Duodenal mucosa (tissue), 2 donors: Measurements from ENCODE around the gene GARNL3.

Experiments
- H3K27ac ChIP-seq: one replicate; pipeline ENCODE4 v1.7.0; 2013; ENCODE audit warnings: low read depth, low read length
- H3K27me3 ChIP-seq, 2 donors: one replicate each; pipeline ENCODE4 v1.7.0; 2013; ENCODE audit warnings: low read length in 2 of 2, control low read depth in 1 of 2; ENCODE audit not compliant: insufficient read depth in 2 of 2, control insufficient read depth in 1 of 2
- H3K36me3 ChIP-seq, 2 donors: one replicate each; pipeline ENCODE4 v1.7.0; 2013; ENCODE audit warnings: low read length in 2 of 2, control low read depth in 1 of 2; ENCODE audit not compliant: insufficient read depth in 2 of 2, control insufficient read depth in 1 of 2
- H3K4me1 ChIP-seq, 2 donors: one replicate each; pipeline ENCODE4 v1.7.0; 2013; ENCODE audit warnings: low read length in 2 of 2, control low read depth in 1 of 2; ENCODE audit not compliant: insufficient read depth in 2 of 2, control insufficient read depth in 1 of 2
- H3K4me3 ChIP-seq, 2 donors: one replicate each; pipeline ENCODE4 v1.7.0; 2013; ENCODE audit warnings: low read length in 2 of 2, low read depth in 1 of 2
- H3K9ac ChIP-seq, 2 donors: one replicate each; pipeline ENCODE4 v1.7.0; 2013; ENCODE audit warnings: low read length in 2 of 2, low read depth in 1 of 2
- H3K9me3 ChIP-seq, 2 donors: one replicate each; pipeline ENCODE4 v1.7.0; 2013; ENCODE audit warnings: low read length in 2 of 2, control low read depth in 1 of 2; ENCODE audit not compliant: control insufficient read depth in 1 of 2

GARNL3 gene

GRCh38 chr9:127415141-127415540, 150.6 kb downstream of the GARNL3 start:
- H3K4me3 ChIP-seq, result no peak overlapping the region
- no peaks in the 10 kb centered on the region for H3K4me1 ChIP-seq
- no peak overlapping the region for H3K9ac ChIP-seq
- peaks cover 0 to 9% of the 10 kb centered on the region in 2 donors for H3K36me3 ChIP-seq
- H3K27ac ChIP-seq, result no peak overlapping the region
- no peaks in the 10 kb centered on the region for H3K27me3 ChIP-seq
- no peaks in the 10 kb centered on the region for H3K9me3 ChIP-seq

GRCh38 chr9:127415657-127416056, 151.1 kb downstream of the GARNL3 start:
- Histone ChIP-seq H3K4me3 (no peak overlapping the region), H3K4me1 (no peaks in the 10 kb centered on the region), H3K9me3 (no peaks in the 10 kb centered on the region), H3K27me3 (no peaks in the 10 kb centered on the region), H3K27ac (no peak overlapping the region), H3K36me3 (peaks cover 0 to 9% of the 10 kb centered on the region in 2 donors), H3K9ac (no peak overlapping the region)

- Histone ChIP-seq H3K27me3 (no peaks in the 10 kb centered on the region), H3K27ac (no peak overlapping the region), H3K4me3 (no peak overlapping the region), H3K9me3 (no peaks in the 10 kb centered on the region), H3K9ac (no peak overlapping the region), H3K4me1 (peaks cover 7 to 10% of the 10 kb centered on the region in 2 donors), H3K36me3 (peaks cover 0 to 9% of the 10 kb centered on the region in 2 donors)
These were observed 152.8 kb downstream of the GARNL3 start for GRCh38 chr9:127417131-127418036.

GRCh38 chr9:127418037-127418471, 153.5 kb downstream of the GARNL3 start:
- Histone ChIP-seq H3K27me3 (no peaks in the 10 kb centered on the region), H3K27ac (no peak overlapping the region), H3K9ac (no peak overlapping the region), H3K36me3 (peaks cover 0 to 9% of the 10 kb centered on the region in 2 donors), H3K9me3 (no peaks in the 10 kb centered on the region), H3K4me3 (no peak overlapping the region), H3K4me1 (peaks cover 14 to 16% of the 10 kb centered on the region in 2 donors)

GRCh38 chr9:127419348-127419747, 154.8 kb downstream of the GARNL3 start:
- Histone ChIP-seq H3K9me3 (no peaks in the 10 kb centered on the region), H3K4me3 (no peak overlapping the region), H3K27ac (no peak overlapping the region), H3K4me1 (peaks cover 16 to 19% of the 10 kb centered on the region in 2 donors), H3K36me3 (peaks cover 0 to 9% of the 10 kb centered on the region in 2 donors), H3K9ac (no peak overlapping the region), H3K27me3 (no peaks in the 10 kb centered on the region)

- H3K9ac ChIP-seq, result no peak overlapping the region
- H3K36me3 ChIP-seq, result peaks cover 0 to 9% of the 10 kb centered on the region in 2 donors
- no peak overlapping the region for H3K4me3 ChIP-seq
- no peak overlapping the region for H3K27ac ChIP-seq
- no peaks in the 10 kb centered on the region for H3K27me3 ChIP-seq
- peaks cover 25 to 27% of the 10 kb centered on the region in 2 donors for H3K4me1 ChIP-seq
- H3K9me3 ChIP-seq, result no peaks in the 10 kb centered on the region
These were observed 156.5 kb downstream of the GARNL3 start for GRCh38 chr9:127421057-127421456.

- peak overlapping the region; percentile 76 to 88 for H3K9ac ChIP-seq
These were observed 157.7 kb downstream of the GARNL3 start for GRCh38 chr9:127422133-127422782.

GRCh38 chr9:127422787-127423186, 158.2 kb downstream of the GARNL3 start:
- peak overlapping the region; percentile 76 to 88 for H3K9ac ChIP-seq
- H3K27me3 ChIP-seq, result no peaks in the 10 kb centered on the region
- H3K4me1 ChIP-seq, result peaks cover 25 to 32% of the 10 kb centered on the region in 2 donors
- H3K27ac ChIP-seq, result no peak overlapping the region
- peak overlapping the region; percentile 93 to 95 for H3K4me3 ChIP-seq
- H3K36me3 ChIP-seq, result peaks cover 0 to 3% of the 10 kb centered on the region in 2 donors
- H3K9me3 ChIP-seq, result no peaks in the 10 kb centered on the region

More at GRCh38 chr9:127422133-127422782, 157.7 kb downstream of the GARNL3 start:
- Histone ChIP-seq H3K36me3 (peaks cover 0 to 3% of the 10 kb centered on the region in 2 donors), H3K4me3 (peak overlapping the region; percentile 93 to 95), H3K27ac (no peak overlapping the region), H3K9me3 (no peaks in the 10 kb centered on the region), H3K4me1 (peaks cover 25 to 32% of the 10 kb centered on the region in 2 donors), H3K27me3 (no peaks in the 10 kb centered on the region)

GRCh38 chr9:127423476-127423933, 158.9 kb downstream of the GARNL3 start:
- peaks cover 0 to 4% of the 10 kb centered on the region in 2 donors for H3K36me3 ChIP-seq
- H3K4me1 ChIP-seq, result peaks cover 25 to 32% of the 10 kb centered on the region in 2 donors
- H3K27me3 ChIP-seq, result no peaks in the 10 kb centered on the region
- H3K9me3 ChIP-seq, result no peaks in the 10 kb centered on the region
- H3K27ac ChIP-seq, result peak overlapping the region; percentile 79
- peak overlapping the region; percentile 76 to 88 for H3K9ac ChIP-seq
- H3K4me3 ChIP-seq, result peak overlapping the region; percentile 93 to 95
